ENCODE results near the gene GPD1. TPM values are rescaled to one million over a fixed set of nuclear protein-coding genes. Genes with fewer than 3 reads are reported as not detected.

The GPD1 gene
- total RNA-seq, 1 donor from 2014 or later, result 2.0 TPM

DNA sequence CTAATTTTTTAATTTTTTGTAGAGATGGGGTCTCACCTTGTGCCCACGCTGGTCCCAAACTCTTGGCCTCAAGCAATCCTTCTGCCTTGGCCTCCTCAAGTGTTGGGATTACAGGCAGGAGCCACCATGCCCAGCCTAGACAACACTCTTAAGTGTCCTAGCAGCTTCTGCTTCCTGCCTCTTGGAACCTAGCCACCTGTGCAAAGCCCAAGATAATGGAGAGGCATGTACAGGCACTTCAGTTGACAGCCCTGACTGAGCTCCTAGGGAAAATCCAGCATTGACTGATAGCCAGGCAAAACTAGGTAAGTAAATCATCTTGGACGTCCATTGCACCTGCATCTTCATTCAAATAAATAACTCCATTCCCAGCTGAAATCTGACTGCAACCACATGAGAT is 23.7 kb downstream of the GPD1 start:
- H3K27me3 Mint-ChIP-seq, result no peaks in the 10 kb centered on the region
- no peaks in the 10 kb centered on the region for H3K9me3 Mint-ChIP-seq (ENCODE audit: low read depth)
- no peak for DNase-seq (ENCODE audit: low spot score, unreplicated experiment)
- H3K4me3 Mint-ChIP-seq (ENCODE audit: low read depth), result no peak overlapping the region
- H3K4me1 Mint-ChIP-seq (ENCODE audit: low read depth), result peaks cover 5% of the 10 kb centered on the region
- peak overlapping the region; percentile 11 for H3K27ac Mint-ChIP-seq
- H3K36me3 Mint-ChIP-seq (ENCODE audit: insufficient read depth), result peaks cover 22% of the 10 kb centered on the region
- TF ChIP-seq, protein P1, sequence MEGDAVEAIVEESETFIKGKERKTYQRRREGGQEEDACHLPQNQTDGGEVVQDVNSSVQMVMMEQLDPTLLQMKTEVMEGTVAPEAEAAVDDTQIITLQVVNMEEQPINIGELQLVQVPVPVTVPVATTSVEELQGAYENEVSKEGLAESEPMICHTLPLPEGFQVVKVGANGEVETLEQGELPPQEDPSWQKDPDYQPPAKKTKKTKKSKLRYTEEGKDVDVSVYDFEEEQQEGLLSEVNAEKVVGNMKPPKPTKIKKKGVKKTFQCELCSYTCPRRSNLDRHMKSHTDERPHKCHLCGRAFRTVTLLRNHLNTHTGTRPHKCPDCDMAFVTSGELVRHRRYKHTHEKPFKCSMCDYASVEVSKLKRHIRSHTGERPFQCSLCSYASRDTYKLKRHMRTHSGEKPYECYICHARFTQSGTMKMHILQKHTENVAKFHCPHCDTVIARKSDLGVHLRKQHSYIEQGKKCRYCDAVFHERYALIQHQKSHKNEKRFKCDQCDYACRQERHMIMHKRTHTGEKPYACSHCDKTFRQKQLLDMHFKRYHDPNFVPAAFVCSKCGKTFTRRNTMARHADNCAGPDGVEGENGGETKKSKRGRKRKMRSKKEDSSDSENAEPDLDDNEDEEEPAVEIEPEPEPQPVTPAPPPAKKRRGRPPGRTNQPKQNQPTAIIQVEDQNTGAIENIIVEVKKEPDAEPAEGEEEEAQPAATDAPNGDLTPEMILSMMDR (IDR thresholded peaks at IDR 0.05; ENCODE audit: unreplicated experiment), result no peak

DNA sequence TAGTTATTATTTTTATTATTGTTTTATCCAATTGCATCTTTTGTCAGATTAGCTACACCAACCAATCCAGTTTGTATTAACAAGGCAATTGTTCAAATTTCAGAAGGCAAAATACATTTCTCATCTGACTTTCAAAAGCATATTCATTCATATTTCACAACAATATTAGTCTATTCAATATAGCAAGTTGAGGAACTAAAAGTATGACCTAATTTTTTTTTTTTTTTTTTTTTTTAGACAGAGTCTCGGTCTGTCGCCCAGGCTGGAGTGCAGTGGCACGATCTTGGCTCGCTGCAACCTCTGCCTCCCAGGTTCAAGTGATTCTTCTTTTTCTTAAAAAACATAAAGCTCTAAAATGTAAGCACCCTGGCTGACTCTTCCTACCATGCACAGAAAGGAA is 25.5 kb downstream of the GPD1 start:
- no peak overlapping the region for H3K4me3 Mint-ChIP-seq (ENCODE audit: low read depth)
- H3K4me1 Mint-ChIP-seq (ENCODE audit: low read depth), result peaks cover 4% of the 10 kb centered on the region
- H3K27me3 Mint-ChIP-seq, result no peaks in the 10 kb centered on the region
- H3K36me3 Mint-ChIP-seq (ENCODE audit: insufficient read depth), result peaks cover 23% of the 10 kb centered on the region
- no peaks in the 10 kb centered on the region for H3K9me3 Mint-ChIP-seq (ENCODE audit: low read depth)
- TF ChIP-seq, protein P1 (IDR thresholded peaks at IDR 0.05; ENCODE audit: unreplicated experiment), result no peak
- no peak overlapping the region for H3K27ac Mint-ChIP-seq
- DNase-seq (ENCODE audit: low spot score, unreplicated experiment), result no peak

DNA sequence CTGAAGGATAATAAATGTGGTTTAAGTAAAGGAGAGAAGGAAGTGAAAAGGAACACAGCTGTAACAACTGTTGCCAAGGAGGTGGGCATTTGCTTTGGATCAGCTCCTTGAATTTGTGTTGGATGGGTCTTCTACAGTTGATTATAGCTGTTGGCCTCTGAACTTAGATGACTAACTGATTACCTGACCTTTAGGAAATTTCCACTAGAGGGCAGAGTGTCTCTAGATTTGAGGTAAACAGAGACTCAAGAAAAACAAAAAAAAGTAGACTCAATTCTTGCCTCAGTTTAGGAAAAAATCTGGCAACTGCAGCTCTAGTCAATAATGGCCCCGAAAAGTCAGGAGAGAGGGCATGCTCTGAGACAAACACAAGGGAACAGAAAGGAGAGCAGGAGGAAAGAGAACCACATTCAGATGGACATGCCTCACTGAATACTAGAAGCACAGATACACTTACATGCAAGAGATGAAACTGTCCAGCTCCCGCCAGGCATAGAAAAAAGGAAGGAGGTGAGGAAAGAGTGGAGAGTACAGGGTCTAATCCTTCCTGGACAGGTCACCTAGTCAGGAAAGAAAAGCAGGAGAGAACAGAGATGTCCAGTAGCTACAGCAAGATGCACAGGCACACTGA is 28.8 kb downstream of the GPD1 start:
- no peak for DNase-seq (ENCODE audit: low spot score, unreplicated experiment)
- TF ChIP-seq, protein P1 (IDR thresholded peaks at IDR 0.05; ENCODE audit: unreplicated experiment), result peak; percentile 78

DNA sequence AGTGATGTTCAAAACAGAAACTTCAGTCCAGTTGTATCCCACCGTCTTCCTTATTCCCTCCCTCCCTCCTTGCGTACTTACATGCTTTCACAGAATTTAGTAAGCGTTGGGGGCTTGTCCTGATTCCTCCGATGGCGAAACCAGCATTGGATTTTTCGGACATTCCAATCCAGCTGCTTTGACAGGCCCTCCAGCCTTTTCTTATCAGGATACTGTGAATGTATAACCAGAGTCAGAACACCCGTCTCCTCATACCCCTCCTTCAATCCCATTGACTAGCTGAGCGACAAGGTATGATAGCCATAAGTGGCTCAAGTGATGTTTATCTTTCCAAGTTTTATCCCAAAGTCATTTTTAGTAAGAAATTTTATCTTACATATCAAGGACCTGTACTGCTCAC is 39.2 kb downstream of the GPD1 start:
- Mint-ChIP-seq H3K27me3 (no peaks in the 10 kb centered on the region), H3K36me3 (ENCODE audit: insufficient read depth) (peaks cover 14% of the 10 kb centered on the region), H3K27ac (peak overlapping the region; percentile 92), H3K4me3 (ENCODE audit: low read depth) (no peak overlapping the region), H3K9me3 (ENCODE audit: low read depth) (no peaks in the 10 kb centered on the region), H3K4me1 (ENCODE audit: low read depth) (peaks cover 20% of the 10 kb centered on the region)
- no peak for DNase-seq (ENCODE audit: low spot score, unreplicated experiment)
- TF ChIP-seq, protein P1 (IDR thresholded peaks at IDR 0.05; ENCODE audit: unreplicated experiment), result no peak

More for the DNA sequence above, 28.8 kb downstream of the GPD1 start:
- Mint-ChIP-seq H3K9me3 (ENCODE audit: low read depth) (no peaks in the 10 kb centered on the region), H3K27me3 (no peaks in the 10 kb centered on the region), H3K4me1 (ENCODE audit: low read depth) (no peaks in the 10 kb centered on the region), H3K4me3 (ENCODE audit: low read depth) (no peak overlapping the region), H3K36me3 (ENCODE audit: insufficient read depth) (peaks cover 23% of the 10 kb centered on the region), H3K27ac (no peak overlapping the region)

DNA sequence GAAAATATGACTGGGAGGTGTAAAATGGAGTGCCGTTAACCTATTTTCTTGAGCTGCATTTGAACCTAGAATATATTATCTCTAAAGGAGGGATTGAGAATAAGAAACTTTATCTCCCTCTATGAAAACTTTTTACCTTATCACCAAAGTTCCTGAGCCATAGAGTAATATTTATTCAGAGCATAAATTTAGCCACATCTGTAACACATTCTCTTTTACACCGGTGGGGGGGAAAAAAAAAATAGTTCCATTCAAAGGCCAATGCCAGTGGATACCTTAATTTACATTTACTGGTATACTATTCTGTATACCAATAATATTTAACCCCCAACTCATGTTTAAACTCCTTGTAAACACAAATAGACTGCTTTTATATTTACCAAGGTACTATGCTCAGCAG is 41.6 kb downstream of the GPD1 start:
- H3K27me3 Mint-ChIP-seq, result no peaks in the 10 kb centered on the region
- no peak for DNase-seq (ENCODE audit: low spot score, unreplicated experiment)
- H3K27ac Mint-ChIP-seq, result no peak overlapping the region
- H3K36me3 Mint-ChIP-seq (ENCODE audit: insufficient read depth), result peaks cover 11% of the 10 kb centered on the region
- H3K4me1 Mint-ChIP-seq (ENCODE audit: low read depth), result peaks cover 20% of the 10 kb centered on the region
- no peak overlapping the region for H3K4me3 Mint-ChIP-seq (ENCODE audit: low read depth)
- TF ChIP-seq, protein P1 (IDR thresholded peaks at IDR 0.05; ENCODE audit: unreplicated experiment), result no peak
- H3K9me3 Mint-ChIP-seq (ENCODE audit: low read depth), result no peaks in the 10 kb centered on the region
